Measurements from ENCODE around the gene SDK1. TPM values are rescaled to one million over a fixed set of nuclear protein-coding genes. Genes with fewer than 3 reads are reported as not detected.

SDK1 gene
- total and polyA plus RNA-seq, 10 of the 15 experiments (the other 5 are each of a cell fraction or from before 2014, with no cell fraction given), result 0.14 to 0.33 TPM; not detected in 8

DNA sequence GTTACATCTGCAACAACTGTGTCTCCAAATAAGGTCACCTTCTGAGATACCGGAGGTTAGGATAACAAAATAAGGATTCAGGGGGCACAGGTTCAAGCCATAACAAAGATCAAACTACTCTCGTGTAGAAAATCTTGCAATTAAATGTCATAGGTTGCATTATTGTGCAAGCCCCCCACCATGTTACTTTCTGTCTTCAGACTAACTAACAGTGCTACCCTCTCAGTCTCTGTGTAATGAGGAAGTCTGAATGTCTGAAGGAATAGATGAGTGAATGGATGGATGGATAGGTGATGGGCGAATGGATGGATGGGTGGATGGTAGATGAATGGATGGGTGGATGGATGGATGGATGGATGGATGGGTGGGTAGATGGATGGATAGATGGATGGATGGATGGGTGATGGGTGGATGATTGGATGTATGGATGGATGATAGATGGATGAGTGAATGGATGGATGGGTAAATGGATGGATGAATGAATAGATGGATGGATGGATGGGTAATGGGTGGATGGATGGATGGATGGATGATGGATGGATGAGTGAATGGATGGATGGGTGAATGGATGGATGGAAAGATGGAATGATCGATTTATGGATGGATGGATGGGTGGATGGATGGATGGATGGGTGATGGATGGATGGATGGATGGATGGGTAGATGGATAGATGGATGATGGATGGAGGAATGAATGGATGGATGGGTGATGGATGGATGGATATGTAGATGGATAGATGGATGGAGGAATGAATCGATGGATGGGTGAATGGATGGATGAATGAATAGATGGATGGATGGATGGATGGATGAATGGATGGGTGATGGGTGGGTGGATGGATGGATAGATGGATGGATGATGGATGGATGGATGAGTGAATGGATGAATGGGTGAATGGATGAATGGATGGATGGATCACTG, 823.8 kb downstream of the SDK1 start:
- ChIA-PET CTCF (no interaction called here), POLR2A (no interaction called here), SMC1A (ENCODE audit: uncharacterized antibody, unreplicated experiment) (no interaction called here), RAD21 (ENCODE audit: unreplicated experiment) (no interaction called here)
- Histone ChIP-seq H3K4me2 (ENCODE audit: control insufficient read depth, insufficient read depth) (no peak overlapping the region), H3K4me1 (ENCODE audit: control insufficient read depth, insufficient read depth, low read length) (no peaks in the 10 kb centered on the region), H3K27me3 (replicated peaks in 1 of 2; ENCODE audit: control insufficient read depth in 2 of 2, insufficient read depth in 2 of 2, low read length in 1 of 2) (no peaks in the 10 kb centered on the region), H3K9me3 (replicated peaks; ENCODE audit: control insufficient read depth, insufficient read depth, low read length) (no peaks in the 10 kb centered on the region; the same call in 2 of the 3 replicates), H3K9ac (ENCODE audit: control insufficient read depth, insufficient read depth, low read length) (no peak overlapping the region), H3K4me3 (no peak overlapping the region), H3K27ac (ENCODE audit: control insufficient read depth, insufficient read depth) (no peak overlapping the region), H4K20me1 (ENCODE audit: control insufficient read depth, insufficient read depth) (no peaks in the 10 kb centered on the region), H3K79me2 (ENCODE audit: control insufficient read depth, insufficient read depth, low read length) (no peaks in the 10 kb centered on the region), H3K36me3 (ENCODE audit: control insufficient read depth in 2 of 2, insufficient read depth in 2 of 2, low read length in 1 of 2) (no peaks in the 10 kb centered on the region), H2AFZ (ENCODE audit: control insufficient read depth, low read depth, low read length) (no peak overlapping the region)
- in situ Hi-C loops (cut with MboI), result no loop called here
- 33% methylated on average over 5 of the region's 5 CpGs for WGBS (ENCODE audit: insufficient coverage, insufficient replicate concordance, low lambda C conversion rate, missing lambda C conversion rate)
- no peak for ATAC-seq
- intact Hi-C loops (cut with micrococcal nuclease; ENCODE audit: unreplicated experiment), result no loop called here
- no peak for DNase-seq (ENCODE audit: low read depth, low spot score)
- BruUV-seq (replicated peaks), result no TSS peak
- no peak for TF ChIP-seq CREM (IDR thresholded peaks at IDR 0.05; ENCODE audit: low read depth)
- no peak for TF ChIP-seq ESRRA (IDR thresholded peaks at IDR 0.05; ENCODE audit: low read length)
- TF ChIP-seq MTA2 (IDR thresholded peaks at IDR 0.05; ENCODE audit: low read depth), result no peak
- TF ChIP-seq CHD4 (IDR thresholded peaks at IDR 0.05), result no peak
- TF ChIP-seq NBN (IDR thresholded peaks at IDR 0.05), result no peak
- TF ChIP-seq, protein P1, sequence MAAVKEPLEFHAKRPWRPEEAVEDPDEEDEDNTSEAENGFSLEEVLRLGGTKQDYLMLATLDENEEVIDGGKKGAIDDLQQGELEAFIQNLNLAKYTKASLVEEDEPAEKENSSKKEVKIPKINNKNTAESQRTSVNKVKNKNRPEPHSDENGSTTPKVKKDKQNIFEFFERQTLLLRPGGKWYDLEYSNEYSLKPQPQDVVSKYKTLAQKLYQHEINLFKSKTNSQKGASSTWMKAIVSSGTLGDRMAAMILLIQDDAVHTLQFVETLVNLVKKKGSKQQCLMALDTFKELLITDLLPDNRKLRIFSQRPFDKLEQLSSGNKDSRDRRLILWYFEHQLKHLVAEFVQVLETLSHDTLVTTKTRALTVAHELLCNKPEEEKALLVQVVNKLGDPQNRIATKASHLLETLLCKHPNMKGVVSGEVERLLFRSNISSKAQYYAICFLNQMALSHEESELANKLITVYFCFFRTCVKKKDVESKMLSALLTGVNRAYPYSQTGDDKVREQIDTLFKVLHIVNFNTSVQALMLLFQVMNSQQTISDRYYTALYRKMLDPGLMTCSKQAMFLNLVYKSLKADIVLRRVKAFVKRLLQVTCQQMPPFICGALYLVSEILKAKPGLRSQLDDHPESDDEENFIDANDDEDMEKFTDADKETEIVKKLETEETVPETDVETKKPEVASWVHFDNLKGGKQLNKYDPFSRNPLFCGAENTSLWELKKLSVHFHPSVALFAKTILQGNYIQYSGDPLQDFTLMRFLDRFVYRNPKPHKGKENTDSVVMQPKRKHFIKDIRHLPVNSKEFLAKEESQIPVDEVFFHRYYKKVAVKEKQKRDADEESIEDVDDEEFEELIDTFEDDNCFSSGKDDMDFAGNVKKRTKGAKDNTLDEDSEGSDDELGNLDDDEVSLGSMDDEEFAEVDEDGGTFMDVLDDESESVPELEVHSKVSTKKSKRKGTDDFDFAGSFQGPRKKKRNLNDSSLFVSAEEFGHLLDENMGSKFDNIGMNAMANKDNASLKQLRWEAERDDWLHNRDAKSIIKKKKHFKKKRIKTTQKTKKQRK (IDR thresholded peaks at IDR 0.05; ENCODE audit: low read depth, low read length), result no peak
- no peak for FAIRE-seq

Data from GM12878 (cell line).